ENCODE measurements around the gene PRC1.

GRCh38 chr15:90982135-90982534 is 12.2 kb downstream of the PRC1 start:
- TF ChIP-seq POLR2A (IDR thresholded peaks at IDR 0.05), result no peak
- TF ChIP-seq EP300 (IDR thresholded peaks at IDR 0.05), result no peak
- TF ChIP-seq, protein P1, sequence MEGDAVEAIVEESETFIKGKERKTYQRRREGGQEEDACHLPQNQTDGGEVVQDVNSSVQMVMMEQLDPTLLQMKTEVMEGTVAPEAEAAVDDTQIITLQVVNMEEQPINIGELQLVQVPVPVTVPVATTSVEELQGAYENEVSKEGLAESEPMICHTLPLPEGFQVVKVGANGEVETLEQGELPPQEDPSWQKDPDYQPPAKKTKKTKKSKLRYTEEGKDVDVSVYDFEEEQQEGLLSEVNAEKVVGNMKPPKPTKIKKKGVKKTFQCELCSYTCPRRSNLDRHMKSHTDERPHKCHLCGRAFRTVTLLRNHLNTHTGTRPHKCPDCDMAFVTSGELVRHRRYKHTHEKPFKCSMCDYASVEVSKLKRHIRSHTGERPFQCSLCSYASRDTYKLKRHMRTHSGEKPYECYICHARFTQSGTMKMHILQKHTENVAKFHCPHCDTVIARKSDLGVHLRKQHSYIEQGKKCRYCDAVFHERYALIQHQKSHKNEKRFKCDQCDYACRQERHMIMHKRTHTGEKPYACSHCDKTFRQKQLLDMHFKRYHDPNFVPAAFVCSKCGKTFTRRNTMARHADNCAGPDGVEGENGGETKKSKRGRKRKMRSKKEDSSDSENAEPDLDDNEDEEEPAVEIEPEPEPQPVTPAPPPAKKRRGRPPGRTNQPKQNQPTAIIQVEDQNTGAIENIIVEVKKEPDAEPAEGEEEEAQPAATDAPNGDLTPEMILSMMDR (IDR thresholded peaks at IDR 0.05), result no peak
- no peak for TF ChIP-seq POLR2AphosphoS5 (IDR thresholded peaks at IDR 0.05)

Measured in sigmoid colon (tissue), 4 donors.